NCI-H524 (cell line): Measurements from ENCODE around the gene TRIOBP.
A peak's percentile ranks its signal among the peaks of the same experiment; 100 is the strongest.

ENCODE experiments used
- DNase-seq, 2 experiments: peaks; one replicate each; lab custom pipeline; 2025; lab: John Stamatoyannopoulos, UW

Gene TRIOBP

DNA sequence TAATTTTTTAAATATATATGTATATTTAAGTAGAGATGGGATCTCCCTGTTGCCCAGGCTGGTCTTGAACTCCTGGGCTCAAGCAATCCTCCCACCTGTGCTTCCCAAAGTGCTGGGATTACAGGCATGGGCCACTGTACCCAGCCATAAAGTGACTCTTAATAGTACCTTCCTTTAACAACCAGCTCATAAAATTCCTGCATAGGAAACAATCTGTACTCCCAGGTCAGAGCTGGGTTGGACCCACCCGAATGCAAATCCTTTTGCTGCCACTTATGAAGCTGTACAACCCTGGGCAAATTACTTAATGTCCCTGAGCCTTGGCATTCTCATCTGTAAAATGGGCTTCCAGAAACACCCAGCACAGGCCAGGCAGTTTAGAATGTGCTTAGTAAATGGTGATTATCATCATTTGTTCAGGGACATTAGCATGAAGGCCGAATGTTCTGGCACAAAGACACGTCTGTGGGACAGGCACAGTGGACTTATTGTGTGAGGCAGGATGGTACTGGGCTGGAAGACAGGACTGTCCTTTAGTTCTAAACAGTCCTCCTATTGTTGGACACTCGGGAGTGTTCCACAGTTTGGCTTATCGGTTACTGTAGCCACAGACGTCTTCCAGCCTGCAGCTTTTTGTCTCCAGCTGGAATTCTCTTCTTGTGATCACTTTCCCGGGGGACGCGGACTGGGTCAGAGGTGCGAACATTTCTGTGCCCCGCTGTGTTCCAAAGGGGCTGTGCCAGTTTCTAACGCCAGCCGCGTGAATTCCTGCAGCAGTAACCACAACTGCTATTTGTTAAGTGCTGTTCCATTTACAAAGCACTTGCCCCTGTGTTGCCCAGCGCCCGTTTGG, 32.4 kb upstream of the TRIOBP start:
- DNase-seq, result no peak

DNA sequence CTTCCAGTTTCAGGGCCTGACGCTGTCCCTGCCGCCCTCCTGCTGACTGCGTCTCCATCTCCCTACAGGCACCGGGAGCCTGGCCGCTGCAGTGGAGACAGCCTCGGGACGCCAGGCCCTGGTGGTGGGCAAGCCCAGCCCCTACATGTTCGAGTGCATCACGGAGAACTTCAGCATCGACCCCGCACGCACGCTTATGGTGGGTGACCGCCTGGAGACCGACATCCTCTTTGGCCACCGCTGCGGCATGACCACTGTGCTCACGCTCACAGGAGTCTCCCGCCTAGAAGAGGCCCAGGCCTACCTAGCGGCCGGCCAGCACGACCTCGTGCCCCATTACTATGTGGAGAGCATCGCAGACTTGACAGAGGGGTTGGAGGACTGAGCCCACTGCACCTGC, 31.4 kb upstream of the TRIOBP start:
- no peak for DNase-seq

DNA sequence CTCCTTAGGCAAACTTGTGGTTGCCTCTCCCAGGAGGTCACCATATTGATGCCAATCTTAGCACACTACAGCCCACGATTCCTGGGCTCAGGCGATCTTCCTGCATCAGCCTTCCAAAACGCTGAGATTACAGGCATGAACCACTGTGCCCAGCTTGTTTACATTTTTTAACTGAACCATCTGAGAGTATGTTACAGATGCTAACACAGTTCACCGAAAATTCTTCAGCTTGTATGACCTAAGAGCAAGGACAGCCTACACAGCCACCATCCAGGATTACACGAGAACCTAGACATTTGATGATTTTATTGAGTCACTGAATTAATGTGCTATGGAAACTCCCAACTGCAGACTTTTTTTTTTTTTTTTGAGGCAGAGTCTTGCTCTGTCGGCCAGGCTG, 27.3 kb upstream of the TRIOBP start:
- DNase-seq, result no peak

DNA sequence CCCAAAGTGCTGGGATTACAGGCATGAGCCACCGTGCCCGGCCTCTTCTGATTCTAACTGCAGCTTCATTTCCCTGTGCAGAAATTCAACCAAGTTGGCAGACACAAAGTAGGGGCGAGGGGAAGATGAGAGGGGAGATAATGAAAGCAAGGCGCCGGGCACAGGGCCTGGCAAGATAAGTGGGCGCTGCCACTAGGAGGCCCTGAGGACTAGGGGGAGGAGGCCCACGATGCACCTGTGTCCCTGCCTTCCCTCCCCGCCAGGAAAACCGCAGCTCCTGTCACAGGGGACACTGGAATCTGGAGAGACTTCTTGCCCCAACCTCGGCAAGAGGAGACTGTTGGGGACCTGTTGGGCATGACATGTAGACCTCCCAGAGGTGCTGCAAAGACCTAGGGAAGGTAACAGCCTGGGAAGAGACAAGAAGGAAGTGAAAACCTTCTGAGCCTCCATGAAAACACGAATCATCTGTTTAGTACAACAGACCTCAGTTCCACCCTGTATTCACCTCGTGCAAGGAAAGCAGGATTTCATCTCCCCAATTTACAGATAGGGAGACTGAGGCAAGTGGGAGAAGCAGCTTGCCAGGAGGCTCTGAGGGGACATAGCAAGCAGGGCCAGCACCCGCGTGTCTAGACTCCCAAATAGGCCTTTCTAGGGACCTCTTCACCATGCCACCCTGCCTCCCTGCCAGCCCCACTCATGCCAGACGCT, 24.5 kb upstream of the TRIOBP start:
- no peak for DNase-seq

DNA sequence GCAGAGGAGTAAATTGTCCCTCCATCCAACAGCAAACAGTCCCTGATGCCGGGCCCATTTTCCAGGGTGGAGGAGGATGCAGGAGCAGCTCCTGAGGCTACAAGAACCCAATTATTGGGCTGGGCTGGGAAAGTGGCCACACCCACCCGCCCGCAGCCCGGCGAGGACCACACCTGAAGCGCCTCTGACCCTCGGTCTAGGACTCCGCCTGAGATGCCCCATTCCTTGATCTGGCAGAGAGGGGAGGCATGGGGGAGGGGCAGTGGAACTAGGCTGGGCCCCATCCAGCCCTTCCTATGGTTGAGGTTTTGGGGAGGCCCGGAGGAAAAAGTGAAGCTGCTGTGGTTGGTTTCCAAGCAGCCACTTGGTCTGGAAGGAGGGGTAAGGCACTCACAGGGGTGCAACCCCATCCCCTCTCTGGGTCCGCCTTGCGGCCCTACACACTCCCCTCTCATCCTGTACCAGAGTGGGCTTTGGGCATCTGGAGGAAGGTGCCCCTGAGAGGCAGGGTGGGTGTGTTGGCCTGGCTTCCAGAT, 23.9 kb upstream of the TRIOBP start:
- DNase-seq, result no peak

DNA sequence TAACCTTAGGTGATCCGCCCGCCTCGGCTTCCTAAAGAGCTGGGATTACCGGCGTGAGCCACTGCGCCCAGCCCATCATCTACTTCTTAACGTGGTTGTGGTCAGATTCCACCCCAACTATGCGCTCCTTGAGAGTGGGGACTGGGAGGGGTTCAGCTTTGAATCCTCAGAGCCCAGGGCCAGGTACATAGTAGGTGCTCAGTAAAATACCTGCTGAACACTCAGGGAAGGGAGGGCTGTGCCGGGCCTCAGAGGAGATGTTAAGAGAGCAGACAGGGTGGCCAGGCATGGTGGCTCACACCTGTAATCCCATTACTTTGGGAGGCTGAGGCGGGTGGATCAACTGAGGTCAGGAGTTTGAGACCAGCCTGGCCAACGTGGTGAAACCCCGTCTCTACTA, 22.6 kb upstream of the TRIOBP start:
- no peak for DNase-seq

DNA sequence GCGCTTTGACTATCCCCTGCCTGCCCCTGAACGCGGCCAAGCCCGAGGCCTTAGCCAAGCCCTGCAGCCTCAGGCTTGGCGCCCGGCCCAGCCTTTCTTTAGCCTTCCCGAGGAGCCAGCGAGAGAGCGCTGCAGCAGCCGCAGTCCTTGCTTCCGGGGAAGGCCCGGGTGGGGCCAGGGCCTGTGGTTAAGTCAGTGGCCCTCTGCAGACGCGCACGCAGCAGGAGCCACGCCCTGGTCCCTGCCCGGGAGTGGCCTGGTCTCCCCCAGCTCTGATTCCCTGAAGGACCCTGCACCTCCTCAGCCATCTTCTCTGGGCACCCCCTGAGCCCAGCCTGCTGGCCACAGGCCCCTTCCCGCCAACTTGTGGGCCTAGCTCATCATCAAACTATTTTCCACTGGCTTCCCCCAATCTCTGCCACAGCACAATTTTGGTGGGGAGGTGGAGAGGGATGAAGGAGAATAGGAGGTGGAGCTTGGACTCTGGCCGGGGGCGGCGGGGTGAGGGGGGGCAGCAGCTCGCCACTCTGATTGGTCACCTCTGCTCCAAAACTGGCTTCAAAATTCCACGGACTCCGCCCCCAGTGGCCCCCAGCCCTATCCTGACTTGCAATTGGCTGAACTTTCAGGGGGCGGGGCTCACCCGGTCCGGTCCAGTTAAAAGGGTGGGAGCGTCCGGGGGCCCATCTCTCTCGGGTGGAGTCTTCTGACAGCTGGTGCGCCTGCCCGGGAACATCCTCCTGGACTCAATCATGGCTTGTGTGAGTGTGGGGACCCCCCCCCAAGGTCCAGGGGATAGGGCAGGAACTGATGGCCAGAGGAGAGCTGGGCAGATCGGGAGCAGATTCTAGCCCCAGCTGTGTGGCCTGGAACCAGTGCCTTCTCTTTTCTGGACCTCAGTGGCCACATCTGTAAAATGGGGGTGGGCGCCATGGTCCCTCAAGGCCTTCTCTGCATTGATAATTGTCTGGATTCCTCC, 21.6 kb upstream of the TRIOBP start, which contains the start of gene LGALS1:
LGALS1 (plus strand) TSS at position 686 of the 979 bp plus-strand sequence; CDS start at position 753, 67 bp downstream.
- DNase-seq, result no peak

DNA sequence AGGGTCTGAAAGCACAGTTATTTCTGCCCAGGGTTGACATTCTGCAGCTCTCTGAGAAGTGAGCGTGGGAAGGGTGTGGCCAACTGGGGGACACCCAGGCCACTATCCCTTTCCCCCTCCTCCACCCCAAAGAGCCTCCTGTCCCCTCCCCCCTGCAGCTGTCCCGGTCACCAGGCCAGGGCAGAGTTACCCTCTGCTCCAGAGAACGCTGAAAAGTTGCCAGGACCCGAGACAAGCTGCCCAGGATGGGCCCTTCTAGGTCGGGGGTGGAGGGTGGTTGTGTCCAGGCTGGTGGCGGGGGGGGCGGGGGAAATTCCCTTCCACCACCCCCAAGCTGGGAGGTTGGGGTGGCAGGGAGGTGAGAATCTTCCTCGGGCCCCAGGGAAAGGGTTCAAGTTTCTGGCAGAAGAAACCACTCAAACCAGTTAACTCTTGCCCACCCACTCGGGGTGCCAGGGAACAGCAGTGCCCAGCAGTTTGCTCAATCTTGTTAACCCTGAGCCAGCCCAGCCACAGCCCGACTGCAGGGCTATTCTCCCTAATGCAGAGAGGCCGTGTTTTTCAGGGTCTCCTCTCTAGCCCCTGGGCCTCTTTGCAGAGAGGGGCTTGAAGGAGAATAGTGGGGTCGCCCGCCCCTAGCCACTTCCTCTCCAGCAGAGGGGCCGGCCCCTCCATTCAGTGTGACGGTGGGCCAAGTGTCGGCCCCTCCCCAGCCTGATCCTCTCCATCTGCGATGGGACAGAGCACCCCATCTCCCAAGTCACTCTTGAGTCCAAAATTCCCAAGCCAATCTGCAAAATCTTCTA, 20.7 kb upstream of the TRIOBP start:
- DNase-seq, result no peak

DNA sequence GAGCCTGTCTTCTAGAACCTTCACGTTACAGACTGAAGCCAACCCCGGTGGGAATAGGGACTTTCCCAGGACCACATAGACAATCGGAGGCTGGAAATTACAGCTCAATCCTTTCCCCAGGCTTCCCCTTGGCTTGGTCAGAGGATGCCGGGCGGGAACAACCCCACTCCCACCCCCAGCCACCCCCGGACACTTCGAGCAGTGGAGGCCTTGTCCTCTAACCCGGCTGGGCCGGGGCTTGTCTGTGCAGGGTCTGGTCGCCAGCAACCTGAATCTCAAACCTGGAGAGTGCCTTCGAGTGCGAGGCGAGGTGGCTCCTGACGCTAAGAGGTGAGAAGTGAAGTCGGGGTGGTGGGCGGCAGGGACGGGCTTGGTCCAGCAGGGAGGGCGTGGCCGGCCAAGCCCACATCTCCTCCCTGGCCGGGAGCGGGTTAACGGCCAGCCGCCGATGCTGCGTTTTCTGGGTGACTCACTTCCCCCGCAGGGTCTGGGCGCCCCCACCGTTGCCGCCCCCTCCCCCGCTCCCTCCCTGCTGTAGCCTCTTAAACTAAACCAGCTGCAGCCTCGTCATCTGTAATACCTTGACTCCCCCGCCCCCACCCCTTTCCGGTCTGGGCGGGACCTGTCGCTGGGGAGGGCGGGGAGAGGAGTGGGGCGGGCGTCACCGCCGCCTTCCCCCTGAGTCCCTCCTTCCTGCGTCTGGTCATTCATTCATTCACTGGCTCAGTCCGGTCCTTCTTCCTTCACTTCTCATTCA, 19.9 kb upstream of the TRIOBP start:
- peak; percentile 56 to 77 for DNase-seq

DNA sequence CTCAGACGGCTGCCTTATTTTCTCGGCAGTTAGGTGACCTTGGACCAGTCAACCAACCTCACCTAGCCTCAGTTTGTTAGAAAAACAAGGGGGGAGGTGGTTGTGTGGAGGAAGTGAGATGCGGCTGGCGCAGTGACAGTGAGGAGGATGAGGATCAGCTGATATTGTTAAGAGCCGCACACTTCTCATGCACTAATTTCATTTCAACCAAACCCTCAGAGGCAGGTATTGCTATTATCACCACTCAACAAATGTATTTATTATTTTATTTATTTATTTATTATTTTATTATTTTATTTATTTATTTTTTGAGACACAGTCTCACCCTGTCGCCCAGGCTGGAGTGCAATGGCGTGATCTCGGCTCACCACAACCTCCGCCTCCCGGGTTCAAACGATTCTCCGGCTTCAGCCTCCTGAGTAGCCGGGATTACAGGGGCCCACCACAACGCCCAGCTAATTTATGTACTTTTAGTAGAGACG, 19.3 kb upstream of the TRIOBP start:
- DNase-seq, result no peak

DNA sequence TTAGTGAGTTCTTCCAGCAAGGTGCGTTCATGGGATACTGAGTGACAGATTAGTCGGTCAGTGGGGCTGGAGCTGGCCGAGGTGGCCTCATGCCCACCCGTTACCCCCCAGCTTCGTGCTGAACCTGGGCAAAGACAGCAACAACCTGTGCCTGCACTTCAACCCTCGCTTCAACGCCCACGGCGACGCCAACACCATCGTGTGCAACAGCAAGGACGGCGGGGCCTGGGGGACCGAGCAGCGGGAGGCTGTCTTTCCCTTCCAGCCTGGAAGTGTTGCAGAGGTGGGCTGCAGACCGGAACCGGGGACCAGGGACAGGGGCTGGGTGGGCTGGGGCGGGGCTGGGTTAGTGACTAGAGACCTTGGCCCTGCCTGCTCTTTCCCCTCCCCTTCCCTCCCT, 18.5 kb upstream of the TRIOBP start:
- DNase-seq, result no peak

DNA sequence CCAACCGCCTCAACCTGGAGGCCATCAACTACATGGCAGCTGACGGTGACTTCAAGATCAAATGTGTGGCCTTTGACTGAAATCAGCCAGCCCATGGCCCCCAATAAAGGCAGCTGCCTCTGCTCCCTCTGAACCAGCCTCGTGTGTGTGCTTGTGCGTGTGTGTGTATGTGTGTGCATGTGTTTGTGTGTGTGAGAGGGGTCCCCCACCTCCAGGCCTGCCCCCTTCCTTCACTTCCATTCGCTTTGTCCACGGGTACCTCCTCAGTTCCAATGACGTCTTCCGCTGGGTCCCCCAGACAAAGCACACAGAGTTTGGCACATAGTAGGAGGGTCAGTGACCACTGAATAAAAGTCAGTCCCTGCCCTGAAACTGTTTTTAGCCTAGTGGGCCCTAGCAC, 17.2 kb upstream of the TRIOBP start:
- no peak for DNase-seq

DNA sequence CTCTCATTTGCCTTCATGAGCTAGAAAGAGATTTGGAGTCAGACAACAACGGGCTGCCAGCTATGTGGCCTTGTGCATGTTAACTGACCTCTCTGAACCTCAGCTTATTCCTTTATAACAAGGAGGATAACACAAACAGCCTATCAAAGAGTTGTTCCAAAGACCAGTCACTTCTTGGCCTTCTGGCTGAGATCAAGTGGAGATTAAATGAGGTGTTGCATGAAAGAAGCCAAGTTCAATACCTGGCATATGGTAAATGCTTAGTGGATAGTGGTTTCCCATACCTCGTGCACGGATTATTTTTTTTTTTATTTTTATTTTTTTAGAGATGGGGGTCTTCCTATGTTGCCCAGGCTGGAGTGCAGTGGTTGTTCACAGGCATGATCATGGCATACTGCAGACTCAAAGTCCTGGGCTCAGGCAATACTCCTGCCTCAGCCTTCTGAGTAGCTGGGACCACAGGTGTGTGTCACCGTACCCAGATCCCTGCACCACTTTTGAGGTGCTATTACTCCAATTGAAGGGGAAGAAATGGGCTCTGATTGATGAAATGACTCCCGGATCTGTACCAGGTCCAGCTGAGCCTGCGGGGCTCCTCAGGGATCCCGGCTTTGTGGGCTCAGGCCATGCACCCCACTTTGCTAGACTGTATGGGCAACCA, 16.5 kb upstream of the TRIOBP start:
- DNase-seq, result no peak

DNA sequence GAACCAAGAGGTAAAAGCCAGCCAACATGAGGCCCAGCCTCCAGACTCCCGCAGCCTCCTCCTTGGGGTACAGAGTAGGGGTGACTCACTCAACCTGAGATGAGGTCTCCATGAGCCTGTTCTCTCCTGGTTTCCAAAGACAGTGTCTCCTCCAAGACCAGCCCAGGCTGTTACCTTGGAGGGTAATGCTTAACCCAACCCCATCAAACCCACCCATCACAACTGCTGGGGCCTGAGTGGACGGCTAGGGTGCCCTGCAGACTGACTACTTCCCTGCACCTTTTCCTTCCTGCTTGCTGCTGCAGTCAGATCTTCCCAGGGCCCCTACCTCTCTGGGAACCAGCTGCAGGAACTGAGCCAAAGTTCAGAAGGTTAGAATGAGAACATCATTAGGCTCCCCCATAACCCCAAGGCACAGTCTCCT, 15.8 kb upstream of the TRIOBP start:
- no peak for DNase-seq

DNA sequence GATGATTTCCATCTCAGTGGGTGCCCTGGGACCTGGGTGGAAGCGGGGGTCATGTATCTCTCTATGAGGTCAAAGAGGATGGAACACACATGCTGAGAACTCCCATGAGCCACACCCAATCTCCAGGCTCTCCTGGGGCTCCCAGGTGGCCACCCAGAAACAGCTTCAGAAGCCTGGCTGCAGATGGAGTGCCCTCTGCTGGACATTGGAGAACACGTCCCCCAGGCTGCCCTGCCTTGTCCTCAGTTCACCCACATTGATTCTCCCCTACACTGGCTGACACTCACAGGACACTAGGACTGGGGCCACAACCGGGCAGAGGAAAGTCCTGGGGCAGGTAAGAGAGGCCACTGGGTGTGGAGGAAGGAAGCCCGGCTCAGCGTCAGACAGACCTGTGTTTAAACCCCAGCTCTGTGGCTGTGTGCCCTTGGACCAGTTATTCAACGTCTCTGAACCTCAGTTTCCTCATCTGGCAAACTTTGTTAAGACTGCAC, 15.2 kb upstream of the TRIOBP start:
- peak; percentile 44 to 54 for DNase-seq

DNA sequence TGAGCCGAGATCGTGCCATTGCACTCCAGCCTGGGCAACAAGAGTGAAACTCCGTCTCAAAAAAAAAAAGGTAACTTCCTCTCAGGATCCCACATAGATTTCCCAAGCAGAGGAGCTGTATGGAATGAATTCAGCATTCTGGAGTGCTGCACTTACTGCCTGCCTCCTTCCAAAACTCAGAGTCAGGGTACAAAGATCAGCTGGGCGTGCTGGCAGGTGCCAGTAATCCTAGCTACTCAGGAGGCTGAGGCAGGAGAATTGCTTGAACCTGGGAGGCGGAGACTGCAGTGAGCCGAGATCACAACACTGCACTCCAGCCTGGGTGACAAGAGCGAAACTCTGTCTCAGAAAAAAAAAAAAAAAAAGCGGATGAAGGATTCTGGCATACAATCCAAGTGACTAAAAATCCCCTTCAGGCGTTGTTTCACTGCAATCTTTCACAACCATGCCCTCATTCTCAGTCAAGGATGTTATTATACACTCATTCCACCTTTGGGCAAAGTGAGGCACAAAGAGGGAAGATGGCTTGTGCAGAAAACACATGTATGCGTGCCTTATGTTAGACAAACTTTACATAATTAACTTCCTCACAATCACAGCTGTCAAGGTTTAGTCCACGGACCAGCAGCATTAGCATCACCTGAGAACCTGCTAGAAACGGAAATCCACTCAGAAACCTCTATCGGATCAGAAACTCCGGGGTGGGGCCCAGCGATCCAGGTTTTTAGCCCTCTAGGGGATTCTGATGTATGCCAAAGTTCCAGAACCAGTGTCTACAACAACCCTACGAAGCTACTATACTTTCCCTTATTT, 11.8 kb upstream of the TRIOBP start:
- no peak for DNase-seq

DNA sequence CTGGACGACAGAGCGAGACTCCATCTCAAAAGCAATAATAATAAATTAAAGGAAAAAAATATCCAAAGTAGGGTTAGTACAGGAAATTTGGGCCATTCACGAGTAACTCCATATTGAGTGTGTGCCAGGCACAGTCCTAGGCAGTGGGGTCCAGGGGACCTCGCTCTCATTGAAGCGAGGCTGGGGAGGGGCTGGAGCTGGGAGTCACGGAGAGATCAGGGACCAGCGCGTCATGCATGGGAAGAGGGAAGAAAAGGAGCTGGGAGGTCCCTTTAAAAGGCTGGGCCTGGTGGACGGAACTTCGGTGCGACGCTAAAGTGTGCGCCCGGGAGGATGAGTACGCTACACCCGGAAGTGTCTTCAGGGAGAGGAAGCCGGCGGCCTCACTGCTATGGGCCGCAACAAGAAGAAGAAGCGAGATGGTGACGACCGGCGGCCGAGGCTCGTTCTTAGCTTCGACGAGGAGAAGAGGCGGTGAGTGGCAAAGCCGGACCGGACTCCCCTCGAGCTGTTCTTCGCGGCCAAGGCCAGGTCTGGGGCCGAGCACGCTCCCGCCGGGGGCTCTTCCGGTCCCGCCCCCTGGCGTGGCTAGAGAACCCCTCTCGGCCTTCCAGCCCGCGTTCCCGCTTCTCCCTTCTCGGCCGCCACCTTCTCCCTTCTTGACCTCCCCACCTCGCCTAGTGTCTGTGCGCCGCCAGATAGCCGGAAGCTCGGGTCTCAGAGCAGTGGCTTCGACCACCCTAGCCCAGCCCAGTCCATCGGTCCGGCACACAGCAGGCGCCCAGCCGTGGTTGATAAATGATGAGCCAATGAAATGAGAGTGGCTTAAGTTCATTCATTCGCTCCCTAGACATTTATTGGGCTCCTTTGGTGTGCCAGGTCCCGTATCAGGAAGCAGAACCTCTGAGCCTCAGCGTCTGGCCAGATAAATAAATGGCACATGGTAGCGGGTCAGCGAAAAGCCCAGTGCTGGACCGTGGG, 10.6 kb upstream of the TRIOBP start, which contains the start of gene NOL12:
NOL12 (plus strand) TSS at position 342 of the 981 bp plus-strand sequence; CDS start at position 392, 50 bp downstream.
- DNase-seq, result peak; percentile 76 to 89
